Measurements from ENCODE around the gene SPAG5. TPM values are rescaled to one million over a fixed set of nuclear protein-coding genes. Genes with fewer than 3 reads are reported as not detected.

Gene SPAG5
- 89.6 and 91.3 TPM in 2 replicates for total RNA-seq

- DNase-seq = peak; percentile 99
- peak within 1 kb of the TSS; percentile 98 for H3K27ac Mint-ChIP-seq
- intact Hi-C loops (cut with micrococcal nuclease) = loop anchor here (1.0 to 2.0 kb wide), 5 partner anchors 20 to 64 kb away; partner anchors contain the start of genes BLTP2, PIGS and SUPT6H
- H3K4me3 Mint-ChIP-seq = peak within 1 kb of the TSS; percentile 91
- H3K36me3 Mint-ChIP-seq (ENCODE audit: low read depth) = peaks cover 14% of the 10 kb centered on the region
- H3K4me1 Mint-ChIP-seq = peaks cover 22% of the 10 kb centered on the region
- no peaks in the 10 kb centered on the region for H3K9me3 Mint-ChIP-seq
- no peaks in the 10 kb centered on the region for H3K27me3 Mint-ChIP-seq
These were observed at the start of gene SPAG5 for GRCh38 chr17:28598799-28599310. TSS of gene SPAG5 (minus strand) at chr17:28599025. CDS start at chr17:28598946, 79 bp downstream.

GRCh38 chr17:28646039-28646754, 47.4 kb upstream of the SPAG5 start:
- peaks cover 48% of the 10 kb centered on the region for H3K36me3 Mint-ChIP-seq (ENCODE audit: low read depth)
- DNase-seq = peak; percentile 68
- peak overlapping the region; percentile 85 for H3K27ac Mint-ChIP-seq
- H3K9me3 Mint-ChIP-seq = no peaks in the 10 kb centered on the region
- peaks cover 33% of the 10 kb centered on the region for H3K4me1 Mint-ChIP-seq
- H3K27me3 Mint-ChIP-seq = no peaks in the 10 kb centered on the region
- intact Hi-C loops (cut with micrococcal nuclease) = loop anchor here (10.0 kb wide), 1 partner anchor 469 kb away; no protein-coding TSS in a partner anchor
- H3K4me3 Mint-ChIP-seq = peak overlapping the region; percentile 93

- H3K27me3 Mint-ChIP-seq = no peaks in the 10 kb centered on the region
- DNase-seq = no peak
- H3K27ac Mint-ChIP-seq = peak overlapping the region; percentile 85
- peaks cover 33% of the 10 kb centered on the region for H3K4me1 Mint-ChIP-seq
- intact Hi-C loops (cut with micrococcal nuclease) = loop anchor here (1.0 to 10.0 kb wide), 5 partner anchors 16 to 469 kb away; partner anchors contain the start of genes PROCA1, RPL23A, SDF2 and SPAG5
- peak overlapping the region; percentile 93 for H3K4me3 Mint-ChIP-seq
- H3K36me3 Mint-ChIP-seq (ENCODE audit: low read depth) = peaks cover 48% of the 10 kb centered on the region
- H3K9me3 Mint-ChIP-seq = no peaks in the 10 kb centered on the region
These were observed 46.7 kb upstream of the SPAG5 start for GRCh38 chr17:28645576-28645939.

- peak; percentile 99 for DNase-seq
- Mint-ChIP-seq H3K36me3 (ENCODE audit: low read depth) (peaks cover 52% of the 10 kb centered on the region), H3K27ac (peak within 1 kb of the TSS; percentile 91), H3K9me3 (no peaks in the 10 kb centered on the region), H3K4me1 (peaks cover 36% of the 10 kb centered on the region), H3K27me3 (no peaks in the 10 kb centered on the region), H3K4me3 (peak within 1 kb of the TSS; percentile 93)
- intact Hi-C loops (cut with micrococcal nuclease) = loop anchor here (1.0 to 10.0 kb wide), 6 partner anchors 16 to 470 kb away; partner anchors contain the start of genes PROCA1, RPL23A, SDF2 and SPAG5
These were observed 46.2 kb upstream of the SPAG5 start, which contains the start of gene BLTP2 for GRCh38 chr17:28644787-28645575. TSS of gene BLTP2 (minus strand) at chr17:28645158. CDS start at chr17:28645056, 102 bp downstream.

GRCh38 chr17:28643983-28644786, 45.4 kb upstream of the SPAG5 start:
- intact Hi-C loops (cut with micrococcal nuclease) = loop anchor here (2.0 to 10.0 kb wide), 3 partner anchors 67 to 471 kb away; partner anchors contain the start of genes PROCA1 and UNC119
- Mint-ChIP-seq H3K27ac (peak overlapping the region; percentile 91), H3K4me3 (peak overlapping the region; percentile 93), H3K9me3 (no peaks in the 10 kb centered on the region), H3K27me3 (no peaks in the 10 kb centered on the region), H3K4me1 (peaks cover 36% of the 10 kb centered on the region), H3K36me3 (ENCODE audit: low read depth) (peaks cover 58% of the 10 kb centered on the region)
- DNase-seq = peak; percentile 81

- no peak for DNase-seq
- intact Hi-C loops (cut with micrococcal nuclease) = loop anchor here (5.0 to 10.0 kb wide), 2 partner anchors 89 to 473 kb away; partner anchors contain the start of gene UNC119
- no peak overlapping the region for H3K4me3 Mint-ChIP-seq
- H3K4me1 Mint-ChIP-seq = peaks cover 36% of the 10 kb centered on the region
- no peak overlapping the region for H3K27ac Mint-ChIP-seq
- no peaks in the 10 kb centered on the region for H3K27me3 Mint-ChIP-seq
- peaks cover 65% of the 10 kb centered on the region for H3K36me3 Mint-ChIP-seq (ENCODE audit: low read depth)
- H3K9me3 Mint-ChIP-seq = no peaks in the 10 kb centered on the region
These were observed 42.8 kb upstream of the SPAG5 start for GRCh38 chr17:28641579-28641978.

- H3K9me3 Mint-ChIP-seq = no peaks in the 10 kb centered on the region
These were observed 36.7 kb upstream of the SPAG5 start for GRCh38 chr17:28635506-28635905.

GRCh38 chr17:28634206-28634865, 35.5 kb upstream of the SPAG5 start:
- Mint-ChIP-seq H3K4me3 (no peak overlapping the region), H3K36me3 (ENCODE audit: low read depth) (peaks cover 81% of the 10 kb centered on the region), H3K4me1 (peaks cover 11% of the 10 kb centered on the region), H3K9me3 (no peaks in the 10 kb centered on the region), H3K27me3 (no peaks in the 10 kb centered on the region), H3K27ac (no peak overlapping the region)
- DNase-seq = no peak
- intact Hi-C loops (cut with micrococcal nuclease) = no loop called here

More at GRCh38 chr17:28635506-28635905, 36.7 kb upstream of the SPAG5 start:
- intact Hi-C loops (cut with micrococcal nuclease) = no loop called here
- Mint-ChIP-seq H3K36me3 (ENCODE audit: low read depth) (peaks cover 84% of the 10 kb centered on the region), H3K27me3 (no peaks in the 10 kb centered on the region), H3K4me3 (no peak overlapping the region), H3K4me1 (peaks cover 13% of the 10 kb centered on the region), H3K27ac (no peak overlapping the region)
- no peak for DNase-seq

GRCh38 chr17:28626818-28627217, 28.0 kb upstream of the SPAG5 start:
- Mint-ChIP-seq H3K36me3 (ENCODE audit: low read depth) (peaks cover 68% of the 10 kb centered on the region), H3K4me3 (no peak overlapping the region), H3K9me3 (no peaks in the 10 kb centered on the region), H3K27ac (no peak overlapping the region), H3K27me3 (no peaks in the 10 kb centered on the region), H3K4me1 (peaks cover 8% of the 10 kb centered on the region)
- intact Hi-C loops (cut with micrococcal nuclease) = no loop called here
- DNase-seq = no peak

- H3K4me3 Mint-ChIP-seq = no peak overlapping the region
- H3K9me3 Mint-ChIP-seq = no peaks in the 10 kb centered on the region
- intact Hi-C loops (cut with micrococcal nuclease) = no loop called here
- H3K27me3 Mint-ChIP-seq = no peaks in the 10 kb centered on the region
- no peak overlapping the region for H3K27ac Mint-ChIP-seq
- peaks cover 75% of the 10 kb centered on the region for H3K36me3 Mint-ChIP-seq (ENCODE audit: low read depth)
- H3K4me1 Mint-ChIP-seq = peaks cover 8% of the 10 kb centered on the region
- DNase-seq = no peak
These were observed 25.3 kb upstream of the SPAG5 start for GRCh38 chr17:28624148-28624547.

GRCh38 chr17:28623696-28624095, 24.9 kb upstream of the SPAG5 start:
- no peak overlapping the region for H3K27ac Mint-ChIP-seq
- intact Hi-C loops (cut with micrococcal nuclease) = no loop called here
- no peaks in the 10 kb centered on the region for H3K27me3 Mint-ChIP-seq
- H3K4me1 Mint-ChIP-seq = peaks cover 8% of the 10 kb centered on the region
- no peak overlapping the region for H3K4me3 Mint-ChIP-seq
- H3K36me3 Mint-ChIP-seq (ENCODE audit: low read depth) = peaks cover 78% of the 10 kb centered on the region
- no peak for DNase-seq
- H3K9me3 Mint-ChIP-seq = no peaks in the 10 kb centered on the region

GRCh38 chr17:28622186-28622585, 23.4 kb upstream of the SPAG5 start:
- no peak for DNase-seq
- Mint-ChIP-seq H3K36me3 (ENCODE audit: low read depth) (peaks cover 75% of the 10 kb centered on the region), H3K27me3 (no peaks in the 10 kb centered on the region), H3K27ac (no peak overlapping the region), H3K4me3 (no peak overlapping the region), H3K9me3 (no peaks in the 10 kb centered on the region), H3K4me1 (peaks cover 8% of the 10 kb centered on the region)
- intact Hi-C loops (cut with micrococcal nuclease) = no loop called here
